WTC11 (cell line): ENCODE results near the gene ADK. TPM values are rescaled to one million over a fixed set of nuclear protein-coding genes. Genes with fewer than 3 reads are reported as not detected.
A peak's percentile ranks its signal among the peaks of the same experiment; 100 is the strongest.

Experiments
- ATAC-seq: fragments of 200-7000 bp; cut with Tn5 transposase; 2 replicates; pipeline ENCODE4 v1.10.0; 2021; ENCODE audit warnings: mild to moderate bottlenecking, moderate library complexity
- CTCF ChIA-PET: fragments of 300-600 bp; sonication (Branson Sonifier 250); formaldehyde crosslinking; loops from one replicate; lab custom pipeline; 2021; ENCODE audit warnings: antibody characterized with exemption; lab: Charles Lee
- POLR2A ChIA-PET: fragments of 350-600 bp; sonication (Branson Sonifier 250); formaldehyde crosslinking; loops from one replicate; lab custom pipeline; 2021; ENCODE audit warnings: antibody characterized with exemption; lab: Charles Lee
- DNase-seq: peaks from one replicate; pipeline ENCODE4 v3.0.0; 2021; ENCODE audit warnings: low spot score
- H3K27ac Mint-ChIP-seq: 2 replicates; pipeline ENCODE4 v1.8.0; 2021; ENCODE audit warnings: mixed read lengths
- H3K27me3 Mint-ChIP-seq: 2 replicates; pipeline ENCODE4 v1.8.0; 2021; ENCODE audit warnings: low read depth, mild to moderate bottlenecking, moderate library complexity, mixed read lengths
- H3K36me3 Mint-ChIP-seq: 2 replicates; pipeline ENCODE4 v1.8.0; 2021; ENCODE audit warnings: mixed read lengths
- H3K4me1 Mint-ChIP-seq: 2 replicates; pipeline ENCODE4 v1.8.0; 2022; ENCODE audit warnings: mixed read lengths
- H3K4me3 Mint-ChIP-seq: 2 replicates; pipeline ENCODE4 v1.8.0; 2021; ENCODE audit warnings: mild to moderate bottlenecking, moderate library complexity, mixed read lengths
- H3K9me3 Mint-ChIP-seq: 2 replicates; pipeline ENCODE4 v1.8.0; 2021; ENCODE audit warnings: mixed read lengths
- CREM ChIP-seq: sonication (generic); formaldehyde crosslinking; IDR thresholded peaks from 2 replicates; pipeline ENCODE4 v1.8.1; 2022; ENCODE audit warnings: mild to moderate bottlenecking, missing genetic modification reagents, moderate library complexity
- ELF4 ChIP-seq: sonication (generic); formaldehyde crosslinking; IDR thresholded peaks from 2 replicates; pipeline ENCODE4 v1.8.1; 2022; ENCODE audit warnings: low read depth, mild to moderate bottlenecking, moderate library complexity, missing genetic modification reagents
- ETV6 ChIP-seq: sonication (generic); formaldehyde crosslinking; IDR thresholded peaks from 2 replicates; pipeline ENCODE4 v1.8.1; 2022; ENCODE audit warnings: mild to moderate bottlenecking, missing genetic modification reagents
- FOXJ3 ChIP-seq: sonication (generic); formaldehyde crosslinking; IDR thresholded peaks from 2 replicates; pipeline ENCODE4 v1.9.0; 2021; ENCODE audit warnings: missing genetic modification reagents, mild to moderate bottlenecking, borderline replicate concordance
- GABPB1 ChIP-seq: sonication (generic); formaldehyde crosslinking; IDR thresholded peaks from 2 replicates; pipeline ENCODE4 v1.8.1; 2023; ENCODE audit warnings: mild to moderate bottlenecking, missing genetic modification reagents
- NFE2L1 ChIP-seq: sonication (generic); formaldehyde crosslinking; IDR thresholded peaks from 2 replicates; pipeline ENCODE4 v1.8.1; 2023; ENCODE audit warnings: missing genetic modification reagents
- NR3C1 ChIP-seq: sonication (generic); formaldehyde crosslinking; conservative IDR thresholded peaks from 2 replicates; pipeline ENCODE4 v1.8.1; 2023; ENCODE audit warnings: low read depth, mild to moderate bottlenecking, missing genetic modification reagents
- OVOL2 ChIP-seq: fragments of 250-450 bp; sonication (Bioruptor Pico); IDR thresholded peaks from 2 replicates; pipeline ENCODE4 v1.9.0; 2021; ENCODE audit warnings: mild to moderate bottlenecking, borderline replicate concordance
- RELA ChIP-seq: sonication (generic); formaldehyde crosslinking; IDR thresholded peaks from 2 replicates; pipeline ENCODE4 v1.8.1; 2022; ENCODE audit warnings: missing genetic modification reagents, mild to moderate bottlenecking, borderline replicate concordance
- SMAD3 ChIP-seq: sonication (generic); formaldehyde crosslinking; IDR thresholded peaks from 2 replicates; pipeline ENCODE4 v1.8.0; 2022; ENCODE audit warnings: missing genetic modification reagents, mild to moderate bottlenecking, borderline replicate concordance
- ZMAT4 ChIP-seq: fragments of 250-450 bp; sonication (Bioruptor Pico); IDR thresholded peaks from 2 replicates; pipeline ENCODE4 v1.9.0; 2021; ENCODE audit warnings: mild to moderate bottlenecking
- ZNF232 ChIP-seq: sonication (generic); formaldehyde crosslinking; IDR thresholded peaks from 2 replicates; pipeline ENCODE4 v1.8.0; 2022; ENCODE audit warnings: mild to moderate bottlenecking, missing genetic modification reagents
- ZNF281 ChIP-seq: sonication (generic); formaldehyde crosslinking; IDR thresholded peaks from 2 replicates; pipeline ENCODE4 v1.8.0; 2023; ENCODE audit warnings: mild to moderate bottlenecking, missing genetic modification reagents
- ZNF317 ChIP-seq: sonication (generic); formaldehyde crosslinking; IDR thresholded peaks from 2 replicates; pipeline ENCODE4 v1.8.1; 2023; ENCODE audit warnings: low read depth, mild to moderate bottlenecking, moderate library complexity, missing genetic modification reagents, borderline replicate concordance
- ZNF396 ChIP-seq: fragments of 250-450 bp; sonication (Bioruptor Pico); IDR thresholded peaks from 2 replicates; pipeline ENCODE4 v1.8.0; 2021; ENCODE audit warnings: mild to moderate bottlenecking, moderate library complexity, borderline replicate concordance
- total RNA-seq: library from RNA; stranded (reverse); gene quantifications from 3 replicates; pipeline ENCODE4 v1.2.3, GENCODE V29; 2021
- TF ChIP-seq, protein P1 (sequence below): sonication (generic); formaldehyde crosslinking; IDR thresholded peaks from 2 replicates; pipeline ENCODE4 v1.8.1; 2022; ENCODE audit warnings: missing genetic modification reagents, borderline replicate concordance

The ADK gene
- total RNA-seq, 1 experiment from 2014 or later: 32.7 TPM

- H3K27ac Mint-ChIP-seq: peak overlapping the region; percentile 2
- no peak for TF ChIP-seq RELA (CRISPR knock-in tag)
- TF ChIP-seq, protein P1, sequence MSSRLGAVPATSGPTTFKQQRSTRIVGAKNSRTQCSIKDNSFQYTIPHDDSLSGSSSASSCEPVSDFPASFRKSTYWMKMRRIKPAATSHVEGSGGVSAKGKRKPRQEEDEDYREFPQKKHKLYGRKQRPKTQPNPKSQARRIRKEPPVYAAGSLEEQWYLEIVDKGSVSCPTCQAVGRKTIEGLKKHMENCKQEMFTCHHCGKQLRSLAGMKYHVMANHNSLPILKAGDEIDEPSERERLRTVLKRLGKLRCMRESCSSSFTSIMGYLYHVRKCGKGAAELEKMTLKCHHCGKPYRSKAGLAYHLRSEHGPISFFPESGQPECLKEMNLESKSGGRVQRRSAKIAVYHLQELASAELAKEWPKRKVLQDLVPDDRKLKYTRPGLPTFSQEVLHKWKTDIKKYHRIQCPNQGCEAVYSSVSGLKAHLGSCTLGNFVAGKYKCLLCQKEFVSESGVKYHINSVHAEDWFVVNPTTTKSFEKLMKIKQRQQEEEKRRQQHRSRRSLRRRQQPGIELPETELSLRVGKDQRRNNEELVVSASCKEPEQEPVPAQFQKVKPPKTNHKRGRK (CRISPR knock-in tag): no peak
- TF ChIP-seq ZNF232 (CRISPR knock-in tag): no peak
- TF ChIP-seq GABPB1 (CRISPR knock-in tag): no peak
- no peak for TF ChIP-seq CREM (CRISPR knock-in tag)
- no peak for TF ChIP-seq OVOL2 (CRISPR knock-in tag)
- no peak for TF ChIP-seq ZNF317 (CRISPR knock-in tag)
- TF ChIP-seq ETV6 (CRISPR knock-in tag): no peak
- no peak for TF ChIP-seq ZNF281 (CRISPR knock-in tag)
- no peak for TF ChIP-seq ZNF396
- TF ChIP-seq NR3C1 (CRISPR knock-in tag): no peak
- 0 out of 2 replicates have a peak, but pooled peaks have one; percentile 36 for ATAC-seq
- peaks cover 3% of the 10 kb centered on the region for H3K9me3 Mint-ChIP-seq
- ChIA-PET POLR2A (interaction anchor here (0.6 kb wide), 1 partner anchor 9 kb away, joined by 4 read pairs; no protein-coding TSS in a partner anchor), CTCF (no interaction called here)
- H3K27me3 Mint-ChIP-seq: no peaks in the 10 kb centered on the region
- no peak overlapping the region for H3K4me3 Mint-ChIP-seq
- H3K4me1 Mint-ChIP-seq: peaks cover 12% of the 10 kb centered on the region
- H3K36me3 Mint-ChIP-seq: peaks cover 3% of the 10 kb centered on the region; the same call in 1 of the 2 replicates
- DNase-seq: no peak
These were observed 434.4 kb downstream of the ADK start for GRCh38 chr10:74585231-74586087.

DNA sequence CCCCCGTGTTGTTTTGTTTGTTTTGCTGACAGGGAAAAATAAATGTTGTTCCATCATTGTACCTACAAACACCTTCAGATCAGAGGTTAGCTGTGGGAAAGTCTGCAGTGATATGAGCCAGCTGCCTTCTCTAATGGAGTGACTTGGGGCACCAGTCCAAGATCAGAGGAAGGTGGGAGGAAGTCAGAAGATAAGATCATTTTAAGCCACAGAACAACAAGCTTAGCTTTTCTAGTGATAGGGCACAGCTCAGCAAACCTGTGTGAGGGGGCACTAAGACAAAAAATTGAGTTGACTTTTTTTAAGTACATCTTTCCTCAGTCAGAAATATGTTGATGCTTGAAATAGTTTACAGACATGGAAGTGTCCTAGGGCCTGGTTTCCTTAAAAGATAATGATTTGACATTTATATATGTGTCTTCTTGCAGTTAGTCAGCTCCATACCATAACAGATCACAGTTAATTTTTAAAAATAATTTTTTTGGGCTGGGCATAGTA is 435.1 kb downstream of the ADK start:
- peaks cover 12% of the 10 kb centered on the region for H3K4me1 Mint-ChIP-seq
- POLR2A ChIA-PET: interaction anchor here (0.6 kb wide), 1 partner anchor 9 kb away, joined by 4 read pairs; no protein-coding TSS in a partner anchor

GRCh38 chr10:74587109-74587854 is 436.3 kb downstream of the ADK start:
- Mint-ChIP-seq H3K4me3 (no peak overlapping the region), H3K27ac (no peak overlapping the region), H3K36me3 (no peaks in the 10 kb centered on the region), H3K27me3 (no peaks in the 10 kb centered on the region), H3K9me3 (no peaks in the 10 kb centered on the region), H3K4me1 (peaks cover 12% of the 10 kb centered on the region)
- DNase-seq: no peak
- ChIA-PET CTCF (no interaction called here), POLR2A (no interaction called here)
- ATAC-seq: no peak
- no peak for TF ChIP-seq ZMAT4 (CRISPR knock-in tag)
- TF ChIP-seq NR3C1 (CRISPR knock-in tag): no peak
- TF ChIP-seq SMAD3 (CRISPR knock-in tag): no peak
- TF ChIP-seq ELF4 (CRISPR knock-in tag): no peak
- TF ChIP-seq FOXJ3 (CRISPR knock-in tag): no peak
- TF ChIP-seq NFE2L1: no peak
- TF ChIP-seq, all 79 proteins: peak for 0

More for the DNA sequence above, 435.1 kb downstream of the ADK start:
- CTCF ChIA-PET: no interaction called here
- H3K9me3 Mint-ChIP-seq: no peaks in the 10 kb centered on the region
- no peaks in the 10 kb centered on the region for H3K27me3 Mint-ChIP-seq
- peak overlapping the region; percentile 2 for H3K27ac Mint-ChIP-seq
- H3K36me3 Mint-ChIP-seq: no peaks in the 10 kb centered on the region
- DNase-seq (no peak), ATAC-seq (no peak)
- H3K4me3 Mint-ChIP-seq: no peak overlapping the region
- no peak for TF ChIP-seq NFE2L1
